Heart left ventricle (tissue), 13 donors: ENCODE measurements around the gene TRNP1.

ENCODE experiments used
- CTCF ChIP-seq, 12 donors: fragments of 200-600 bp; sonication (generic) in 4 of 12; IDR thresholded peaks; one replicate each; pipeline versions ENCODE4 v1.5.0 to v1.8.0; 2018 to 2022; ENCODE audit warnings: antibody characterized with exemption in 12 of 12, mild to moderate bottlenecking in 5 of 12
- POLR2A ChIP-seq, 2 donors: fragments of 450-650 bp; IDR thresholded peaks; one replicate each; pipeline ENCODE4 v1.6.1; 2017; ENCODE audit warnings: antibody characterized with exemption in 2 of 2, mild to moderate bottlenecking in 2 of 2, moderate library complexity in 2 of 2
- donor health status: ischemic (EF 13 %, LVEDD 7.1; RV severe dilation, severe dysfunction).
- donor health status: DM: no; HTN: yes; CAD: no.
- donor health status: DM: no; HTN: no; CAD: no.
- donor health status: ischemic (EF 25% LVEDD 6.9; RV normal size, moderate dysfunction).
- donor health status: ischemic (EF 25% LVEDD 5.7; RV mildly dilated, moderate dysfunction).
- donor health status: ischemic (EF 35%, LVEDD 5.7; RV mildly dilated, moderate dysfunction).
- donor health status: nonischemic (EF 11% LVEDD 7.7; RV severe dilation, severe dysfunction).
- donor health status: DM: yes; HTN: yes; CAD: no.
- donor health status: PGD.
- donor health status: ischemic (EF 29% LVEDD 5.4; RV normal size, mild dysfunction).
- donor health status: nonischemic (EF 23%, LVEDD 6.1; RV moderate dilation, normal function).

- TF ChIP-seq CTCF (IDR thresholded peaks at IDR 0.05), result no peak
- TF ChIP-seq POLR2A (IDR thresholded peaks at IDR 0.05), result no peak
Observed at GRCh38 chr1:27038020-27038419, 44.5 kb downstream of the TRNP1 start.
